Bronchus fibroblast of lung (primary cell): ENCODE results near the gene PRELP. TPM values are rescaled to one million over a fixed set of nuclear protein-coding genes. Genes with fewer than 3 reads are reported as not detected.

Experiments
- total RNA-seq: library from RNA; depleted of rRNA; stranded (reverse); fragments of >200 nt; gene quantifications from 2 replicates; pipeline ENCODE4 v1.2.3, GENCODE V29; 2015

The PRELP gene
- under 0.01 TPM in 2 replicates for total RNA-seq

GRCh38 chr1:203475012-203475981 lies at the start of gene PRELP:
Gene PRELP, plus strand, starts transcription at chr1:203475806. Its CDS starts 7,379 bp downstream, at chr1:203483185.

GRCh38 chr1:203493901-203494300 lies 18.3 kb downstream of the PRELP start, which contains the start of gene OPTC:
Gene OPTC, plus strand, starts transcription at chr1:203494153. Its CDS starts 1,853 bp downstream, at chr1:203496006.

Other genes with a start within 250 kb of the PRELP start
- gene CHIT1, start 246.1 kb upstream of the PRELP start, total RNA-seq: not detected in 2 replicates
- gene BTG2, start 170.3 kb upstream of the PRELP start, total RNA-seq: 5.5 and 7.1 TPM in 2 replicates
- gene FMOD, start 124.7 kb upstream of the PRELP start, total RNA-seq: 2.2 TPM in 2 replicates
- gene OPTC, start 18.3 kb downstream of the PRELP start, total RNA-seq: not detected in 2 replicates
- gene ATP2B4, start 151.0 kb downstream of the PRELP start, total RNA-seq: 58.5 and 59.6 TPM in 2 replicates